ENCODE measurements around the gene PP2D1.
"Not testable (repeated sequence)": the region's sequence is repeated elsewhere in the genome, so short reads cannot be mapped to it uniquely, and the experiment has no call there.

The PP2D1 gene

DNA sequence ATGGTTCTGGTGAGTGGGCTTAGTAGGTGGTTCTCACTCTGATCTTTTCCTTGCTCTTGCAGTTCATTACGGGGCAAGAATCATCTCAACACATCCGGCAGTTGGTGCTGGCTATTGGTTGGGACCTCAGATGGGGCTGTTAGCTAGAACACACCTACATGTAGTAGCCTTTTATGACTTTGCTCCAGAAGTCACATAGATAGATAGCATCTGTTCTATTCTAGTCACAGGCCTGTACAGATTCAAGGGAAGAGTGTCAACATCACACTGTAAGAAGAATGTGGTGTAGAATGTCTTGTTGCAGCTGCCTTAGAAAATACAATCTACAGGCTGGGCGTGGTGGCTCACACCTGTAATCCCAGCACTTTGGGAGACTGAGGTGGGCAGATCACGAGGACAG, 50.1 kb downstream of the PP2D1 start:
- DNase-seq, result no peak

DNA sequence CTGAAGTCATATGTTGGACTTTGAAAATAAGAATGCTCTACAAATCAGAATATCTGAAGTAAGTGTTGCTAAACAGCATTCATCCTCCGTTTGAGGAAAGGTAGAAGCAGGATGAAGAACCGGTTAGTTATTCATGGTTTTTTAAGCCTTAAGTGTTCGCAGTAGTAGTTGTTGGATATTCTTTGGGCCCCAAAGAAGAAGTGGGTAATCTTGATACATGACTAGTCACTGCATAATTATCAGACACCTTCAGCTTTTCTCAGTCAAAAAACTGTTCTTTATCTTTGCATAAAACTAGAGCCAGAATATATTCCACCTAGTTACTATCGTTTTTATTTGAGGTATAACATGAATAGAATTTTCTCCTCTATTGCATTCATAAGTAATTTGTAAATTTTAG, 51.4 kb downstream of the PP2D1 start:
- no peak for DNase-seq

DNA sequence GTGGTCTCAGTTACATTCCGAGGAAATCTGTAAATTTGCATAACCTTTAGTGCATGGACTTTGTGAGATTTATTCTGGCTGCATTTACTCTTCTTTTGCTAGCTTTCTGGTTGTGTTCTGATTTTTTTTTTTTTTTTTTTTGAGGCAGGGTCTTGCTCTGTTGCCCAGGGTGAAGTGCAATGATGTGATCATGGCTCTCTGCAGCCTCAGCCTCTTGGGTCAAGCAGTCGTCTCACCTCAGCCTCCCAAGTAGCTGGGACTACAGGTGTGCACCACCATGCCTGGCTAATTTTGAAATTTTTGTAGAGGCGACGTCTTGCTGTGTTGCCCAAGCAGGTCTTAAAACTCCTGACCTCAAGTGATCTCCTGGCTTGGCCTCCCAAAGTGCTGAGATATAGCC, 52.6 kb downstream of the PP2D1 start:
- no peak for DNase-seq

DNA sequence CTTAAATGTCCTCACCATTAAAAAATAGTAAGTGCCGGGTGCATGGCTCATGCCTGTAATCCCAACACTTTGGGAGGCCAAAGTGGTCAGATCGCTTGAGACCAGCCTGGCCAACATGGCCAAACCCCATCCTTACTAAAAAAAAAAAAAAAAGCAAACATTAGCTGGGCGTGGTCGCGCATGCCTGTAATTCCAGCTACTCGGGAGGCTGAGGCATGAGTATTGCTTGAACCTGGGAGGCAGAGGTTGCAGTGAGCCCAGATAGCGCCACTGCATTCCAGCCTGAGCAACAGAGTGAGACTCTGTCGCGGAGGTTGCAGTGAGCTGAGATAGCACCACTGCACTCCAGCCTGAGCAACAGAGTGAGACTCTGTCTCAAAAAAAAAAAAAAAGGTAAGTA, 54.7 kb downstream of the PP2D1 start:
- DNase-seq, result not testable (repeated sequence)

DNA sequence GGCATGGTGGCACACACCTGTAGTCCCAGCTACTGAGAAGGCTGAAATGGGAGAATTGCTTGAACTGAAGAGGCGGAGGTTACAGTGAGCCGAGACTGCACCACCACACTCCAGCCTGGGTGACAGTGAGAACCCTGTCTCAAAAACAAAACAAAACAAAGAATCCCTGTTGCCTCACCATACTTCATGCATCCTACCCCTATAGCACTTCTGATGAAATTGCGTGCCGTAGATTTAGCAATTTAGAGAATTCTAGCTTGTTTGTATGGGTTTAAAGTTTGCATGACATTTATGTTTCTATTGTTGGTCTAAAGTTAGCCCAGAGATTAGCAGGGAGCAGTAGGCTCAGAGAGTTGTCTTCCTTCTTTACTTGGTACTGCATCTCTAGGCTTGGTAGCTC, 57.4 kb downstream of the PP2D1 start:
- DNase-seq, result no peak

DNA sequence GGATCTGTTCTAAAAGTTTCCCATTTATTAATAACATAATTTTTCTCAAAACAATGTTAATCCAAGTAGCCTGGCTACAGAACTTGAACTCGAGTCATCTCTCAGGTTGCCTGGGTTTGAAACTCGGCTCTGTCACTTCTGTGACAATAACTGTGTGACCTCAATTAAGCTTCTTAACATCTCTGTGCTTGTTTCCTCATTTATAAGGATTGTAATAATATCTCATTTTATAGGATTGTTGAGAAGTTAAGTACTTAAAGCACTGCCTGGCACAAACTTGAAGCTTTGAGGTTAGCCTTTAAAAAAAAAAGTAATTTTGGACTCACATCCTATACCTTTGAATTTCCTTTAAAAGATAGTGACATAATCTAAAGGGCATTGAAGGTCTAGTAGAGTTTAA, 61.7 kb downstream of the PP2D1 start:
- no peak for DNase-seq

DNA sequence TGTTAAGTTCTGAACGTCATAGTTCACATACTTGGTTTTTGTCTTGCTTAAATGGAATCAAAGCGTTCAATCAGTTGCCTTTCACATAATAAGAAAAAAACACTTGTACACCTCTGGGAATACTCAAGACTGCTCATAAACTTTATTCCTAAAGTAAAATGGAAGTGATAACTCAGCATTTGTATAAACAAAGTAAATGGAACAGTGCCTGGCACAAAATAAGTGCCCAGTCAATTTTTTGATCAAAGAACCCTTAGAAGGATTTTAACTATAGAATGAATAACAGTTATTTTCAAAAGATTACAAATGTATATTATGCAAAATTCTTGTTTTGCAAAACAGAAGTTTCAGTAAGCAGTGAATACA, 63.9 kb downstream of the PP2D1 start:
- DNase-seq, result no peak

DNA sequence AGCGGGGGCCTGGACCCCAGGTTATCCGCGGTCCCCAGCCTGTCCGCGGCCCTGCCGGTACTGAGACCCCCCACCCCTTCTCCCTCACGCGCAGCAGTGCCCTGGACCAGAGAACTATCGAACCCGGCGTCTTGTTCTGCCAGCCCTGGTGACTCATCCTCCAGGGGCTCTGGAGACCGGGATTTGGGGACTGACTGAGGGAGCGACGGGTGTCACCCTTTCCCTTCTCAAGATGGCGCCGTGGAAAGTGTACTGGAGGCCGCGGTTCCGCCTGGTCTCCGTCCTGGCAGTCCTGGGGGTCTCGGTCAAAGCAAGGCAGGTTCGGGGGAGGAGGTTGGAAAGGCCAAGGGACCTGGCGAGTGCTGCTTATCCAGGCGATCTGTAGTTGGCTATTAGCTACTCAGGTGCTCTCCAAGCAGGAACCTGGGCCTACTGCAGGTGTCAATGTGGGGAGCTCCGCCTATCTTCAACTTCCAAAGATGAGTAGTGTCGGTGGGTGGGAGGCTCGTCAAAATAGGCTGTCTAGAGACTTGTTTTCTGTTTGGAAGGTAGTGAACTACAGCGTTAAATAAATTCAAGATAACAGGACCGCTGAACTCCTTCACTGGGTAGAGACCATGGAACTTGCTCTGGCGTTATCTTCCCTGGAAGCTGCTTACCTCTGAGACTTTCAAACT, 64.4 kb downstream of the PP2D1 start:
- DNase-seq, result no peak

DNA sequence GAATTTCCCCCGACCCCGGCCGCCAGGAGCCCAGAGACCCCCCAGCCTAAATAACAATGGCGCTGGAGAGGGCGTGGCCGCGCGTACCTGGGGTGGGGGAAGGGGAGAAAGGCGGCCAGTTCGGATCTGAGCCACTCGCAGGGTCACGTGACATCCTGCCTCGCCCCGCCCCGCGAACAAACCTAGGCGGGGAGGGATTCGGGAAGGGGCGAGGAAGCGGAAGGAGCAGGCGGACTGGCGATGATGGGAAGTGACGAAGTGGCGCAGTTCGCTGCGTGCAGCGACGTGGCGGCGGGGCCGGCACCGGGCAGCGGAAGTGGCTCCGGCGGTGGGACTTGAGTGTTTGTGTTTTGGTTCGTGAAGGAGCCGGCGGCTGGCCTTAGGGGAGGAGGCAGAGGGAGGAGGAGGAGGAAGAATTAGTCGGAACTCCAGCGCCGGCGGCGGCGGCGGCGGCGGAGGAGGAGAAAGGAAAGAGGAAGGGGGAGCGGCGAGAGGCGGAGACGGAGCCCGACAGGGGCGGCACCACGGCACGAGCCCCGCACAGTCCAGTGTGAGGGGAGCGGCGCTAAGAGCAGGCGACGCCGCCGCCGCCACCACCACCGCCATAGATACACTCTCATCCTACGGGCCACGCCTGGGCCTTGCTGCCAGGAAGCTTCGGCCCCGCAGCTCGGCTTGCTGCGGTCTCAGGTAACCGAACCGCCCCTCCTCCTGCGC, 65.1 kb downstream of the PP2D1 start, which contains the start of gene RAB5A:
Gene RAB5A, plus strand, starts transcription at position 266 of the 717 bp plus-strand sequence. CDS start 3,802 bp downstream, outside the sequence.
- peak; percentile 88 to 93 for DNase-seq

DNA sequence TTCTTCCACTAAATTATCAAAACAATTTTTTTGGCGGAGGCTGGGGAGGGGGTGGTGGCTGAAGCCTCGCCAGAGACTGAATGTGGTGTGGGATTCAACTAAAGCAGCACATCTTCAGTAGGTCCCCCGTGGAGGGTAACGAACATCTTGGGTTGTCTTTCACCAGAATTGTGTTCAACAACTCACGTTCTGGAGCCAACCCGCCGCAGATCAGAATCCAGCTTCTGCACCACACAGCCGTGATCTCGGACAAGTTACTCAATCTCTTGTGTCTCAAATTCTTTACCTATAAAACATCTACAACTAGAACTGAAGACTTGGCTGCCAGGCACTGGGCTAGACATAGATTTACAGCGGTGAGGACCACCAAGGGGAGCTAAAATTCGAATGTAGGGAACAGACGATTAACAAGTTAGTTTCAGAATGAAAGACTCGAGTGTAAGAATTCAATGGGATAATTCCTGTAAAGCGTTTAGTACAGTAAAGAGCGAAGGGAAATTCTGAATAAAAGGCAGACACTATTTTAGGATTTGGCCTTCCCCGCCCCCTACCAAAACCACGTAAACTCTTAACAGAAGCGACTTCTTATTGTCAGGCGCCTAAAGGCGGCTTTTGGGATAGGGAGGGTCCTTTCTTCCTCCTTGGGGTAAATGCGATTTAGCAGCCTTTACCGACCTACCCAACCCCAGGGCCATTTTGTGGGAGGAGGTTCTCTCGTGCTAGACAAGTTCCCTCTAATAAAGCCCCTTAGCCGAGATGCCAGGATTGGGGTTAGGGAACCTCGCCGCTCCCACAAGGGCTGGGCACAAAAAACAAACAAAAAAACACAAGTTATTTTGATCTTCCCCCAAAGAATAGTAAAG, 65.9 kb downstream of the PP2D1 start:
- no peak for DNase-seq

DNA sequence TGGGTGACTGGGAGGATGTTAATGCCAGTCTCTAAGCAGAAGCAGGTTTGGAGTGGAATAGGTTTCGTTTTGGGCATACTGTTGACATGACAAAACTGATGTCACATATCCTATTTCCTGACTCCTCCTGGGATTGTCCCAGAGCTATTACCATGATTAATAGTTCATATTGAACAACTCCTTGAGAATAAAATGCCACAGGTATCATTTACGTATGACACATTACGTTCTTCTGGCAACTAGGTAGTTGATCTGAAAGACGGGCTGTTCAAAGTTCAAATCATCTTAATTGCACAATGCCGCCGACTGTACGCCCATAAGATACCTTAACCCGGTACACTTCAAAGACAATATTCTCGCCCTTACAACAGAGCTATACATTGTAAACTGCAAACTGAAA, 66.5 kb downstream of the PP2D1 start:
- no peak for DNase-seq

DNA sequence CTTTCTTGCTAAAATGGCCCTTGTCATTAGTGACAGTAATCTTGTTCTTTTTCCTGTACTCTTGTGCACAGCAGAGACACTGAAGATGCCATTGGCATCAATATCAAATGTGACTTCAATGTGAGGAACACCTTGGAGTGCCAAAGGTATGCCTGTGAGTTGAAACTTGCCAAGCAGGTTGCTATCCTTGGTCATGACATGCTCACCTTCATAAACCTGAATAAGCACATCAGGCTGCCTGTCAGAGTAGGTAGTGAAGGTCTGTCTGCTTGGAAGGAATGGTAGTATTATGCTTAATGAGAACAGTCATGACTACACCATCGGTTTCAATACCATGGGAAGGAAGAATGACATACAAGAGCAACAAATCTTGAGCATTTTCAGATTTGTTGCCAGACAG, 71.4 kb downstream of the PP2D1 start:
- no peak for DNase-seq

DNA sequence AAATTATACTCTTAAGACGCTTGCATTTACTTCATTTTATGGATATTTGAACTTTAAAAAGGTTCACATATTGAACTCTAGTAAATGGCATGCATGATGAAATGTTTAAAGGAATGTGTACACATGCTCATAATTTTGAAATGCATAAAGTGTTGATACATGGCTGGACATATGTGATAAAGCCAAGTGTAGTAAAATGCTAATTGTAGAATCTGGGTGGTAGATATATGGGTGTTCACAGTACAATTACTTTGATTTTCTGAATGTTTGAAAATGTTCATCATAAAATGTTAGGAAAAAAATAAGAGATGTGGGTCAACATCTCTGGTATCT, 73.8 kb downstream of the PP2D1 start:
- DNase-seq, result no peak

DNA sequence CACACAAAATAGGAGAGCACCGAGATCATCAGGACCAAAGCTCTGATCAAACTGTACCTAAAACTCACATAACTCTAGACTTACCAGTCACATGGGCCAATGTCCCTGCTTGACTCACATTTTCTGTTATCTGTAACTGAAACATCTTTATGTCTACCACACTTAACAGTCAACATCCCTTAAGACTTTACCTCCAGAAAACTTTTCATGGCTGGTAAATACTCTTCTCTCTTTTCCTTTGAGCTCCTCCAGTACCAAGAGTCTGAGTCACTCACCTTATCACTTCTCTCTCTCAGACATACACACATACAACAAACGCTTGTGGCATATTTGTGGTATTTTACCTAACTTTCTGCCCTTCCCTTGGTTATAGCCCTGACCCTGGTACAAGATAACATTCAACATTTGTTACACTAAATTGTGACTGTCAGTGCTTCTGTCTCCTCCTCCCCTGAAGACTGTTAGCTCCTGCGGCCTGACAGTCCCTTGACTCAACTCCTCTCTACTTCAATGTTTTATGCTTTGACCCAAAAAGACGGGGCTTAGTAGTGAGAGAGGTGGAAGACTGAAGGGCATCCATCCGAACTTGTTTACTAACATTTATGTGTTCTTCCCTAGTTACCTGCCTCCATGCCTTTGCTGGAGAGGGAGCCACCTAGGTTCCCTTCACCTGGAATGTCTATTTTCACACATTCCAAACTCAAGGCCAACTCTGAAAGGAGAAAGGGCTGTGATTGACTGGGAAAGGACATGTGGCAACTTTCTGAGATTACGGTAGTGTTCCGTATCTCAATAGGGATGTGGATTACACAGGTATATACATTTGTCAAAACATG, 74.4 kb downstream of the PP2D1 start:
- no peak for DNase-seq

Measured in NCI-H1930 (cell line).